OCI-LY3 (cell line): ENCODE measurements around the gene ZNF488.

Experiments
- H2AFZ ChIP-seq: fragments of 200-600, 300-600 bp; shearing (Covaris generic); 2 replicates; pipeline ENCODE4 v1.6.0; 2014; ENCODE audit warnings: antibody characterized with exemption, low read depth, low read length
- H3K27ac ChIP-seq: fragments of 200-600, 300-600 bp; sonication (generic); 2 replicates; pipeline ENCODE4 v1.5.1; 2014; ENCODE audit warnings: mild to moderate bottlenecking, low read length, moderate library complexity, mixed read lengths
- H3K27me3 ChIP-seq: fragments of 200-600, 300-600 bp; sonication (generic); 2 replicates; pipeline ENCODE4 v1.6.1; 2014; ENCODE audit warnings: low read depth, low read length, mixed read lengths
- H3K36me3 ChIP-seq: fragments of 200-600, 300-600 bp; sonication (generic); replicated peaks from 2 replicates; pipeline ENCODE3; 2014; ENCODE audit warnings: low read depth, low read length, mixed read lengths
- H3K4me1 ChIP-seq: fragments of 300-600, 200-600 bp; sonication (generic); 2 replicates; pipeline ENCODE4 v1.6.1; 2014; ENCODE audit warnings: low read length, mixed read lengths
- H3K4me2 ChIP-seq: fragments of 200-600, 300-600 bp; sonication (generic); 2 replicates; pipeline ENCODE4 v1.6.1; 2014; ENCODE audit warnings: low read length, mixed read lengths
- H3K4me3 ChIP-seq: fragments of 300-600, 200-600 bp; sonication (generic); 2 replicates; pipeline ENCODE4 v1.5.1; 2014; ENCODE audit warnings: antibody characterized with exemption, mild to moderate bottlenecking, low read length, moderate library complexity
- H3K79me2 ChIP-seq: fragments of 300-600, 200-600 bp; shearing (Covaris generic); 2 replicates; pipeline ENCODE4 v1.6.1; 2014; ENCODE audit warnings: mild to moderate bottlenecking, low read length, mixed read lengths
- H3K9ac ChIP-seq: fragments of 300-600, 200-600 bp; shearing (Covaris generic); 2 replicates; pipeline ENCODE4 v1.6.0; 2014; ENCODE audit warnings: mild to moderate bottlenecking, low read length, moderate library complexity
- H3K9me3 ChIP-seq: fragments of 200-600, 300-600 bp; shearing (Covaris generic); 2 replicates; pipeline ENCODE4 v1.6.1; 2014; ENCODE audit warnings: low read length, mixed read lengths; ENCODE audit not compliant: insufficient read depth
- H4K20me1 ChIP-seq: fragments of 200-600, 300-600 bp; sonication (generic); 2 replicates; pipeline ENCODE4 v1.6.1; 2016; ENCODE audit warnings: low read length, mixed read lengths; ENCODE audit not compliant: insufficient read depth
- EZH2phosphoT487 ChIP-seq: fragments of 200-600 bp; shearing (Covaris generic); IDR thresholded peaks from 2 replicates; pipeline ENCODE4 v1.6.1; 2018; ENCODE audit warnings: antibody characterized with exemption, mixed run types, low read depth
- TF ChIP-seq, protein P1 (sequence below): fragments of 200-600, 300-600 bp; sonication (generic); IDR thresholded peaks from 2 replicates; pipeline ENCODE4 v1.5.1; 2014; ENCODE audit warnings: antibody characterized with exemption, low read length, low read depth

Gene ZNF488, protein sequence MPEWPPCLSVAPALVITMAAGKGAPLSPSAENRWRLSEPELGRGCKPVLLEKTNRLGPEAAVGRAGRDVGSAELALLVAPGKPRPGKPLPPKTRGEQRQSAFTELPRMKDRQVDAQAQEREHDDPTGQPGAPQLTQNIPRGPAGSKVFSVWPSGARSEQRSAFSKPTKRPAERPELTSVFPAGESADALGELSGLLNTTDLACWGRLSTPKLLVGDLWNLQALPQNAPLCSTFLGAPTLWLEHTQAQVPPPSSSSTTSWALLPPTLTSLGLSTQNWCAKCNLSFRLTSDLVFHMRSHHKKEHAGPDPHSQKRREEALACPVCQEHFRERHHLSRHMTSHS

DNA sequence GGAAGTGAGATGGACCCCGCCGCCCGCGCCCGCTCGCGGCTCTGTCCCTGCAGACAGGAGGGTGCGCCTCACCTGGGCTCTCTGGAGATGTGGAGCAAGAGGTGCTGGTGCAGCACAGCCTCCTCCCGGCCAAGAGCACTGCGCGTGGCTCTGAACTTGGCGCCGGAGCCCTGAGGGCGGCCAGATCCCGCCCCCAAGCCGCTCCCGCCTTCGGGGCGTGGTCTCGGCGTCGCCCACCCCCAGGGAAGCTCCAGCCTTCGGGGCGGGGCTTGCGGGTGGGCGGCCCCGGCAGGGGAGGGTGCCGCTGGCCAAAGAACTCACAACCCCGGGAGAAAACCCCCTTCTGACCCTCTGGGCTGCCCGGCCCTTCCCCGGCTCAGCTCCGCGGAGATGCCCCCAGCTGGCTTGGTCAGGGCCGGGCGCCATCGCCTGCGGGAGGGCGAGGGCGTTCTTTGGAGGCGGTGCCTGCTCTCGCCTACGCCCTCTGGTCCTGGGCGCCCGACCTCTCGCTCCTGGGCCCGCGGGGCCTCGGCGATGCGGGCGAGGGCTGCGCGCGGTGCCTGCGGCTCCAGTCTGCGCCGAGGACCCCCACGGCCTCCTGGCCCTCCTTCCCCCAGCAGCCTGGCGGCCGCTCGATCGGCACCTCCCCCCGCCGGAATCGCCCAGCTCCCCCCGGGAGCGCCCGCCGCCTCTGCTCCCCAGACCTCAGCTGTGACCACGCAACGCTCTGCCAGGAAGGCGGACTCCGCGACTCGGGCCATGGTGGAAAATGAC, at the start of gene ZNF488:
Gene ZNF488, minus strand, starts transcription at position 146 of the 774 bp plus-strand sequence. CDS start 15,464 bp downstream, outside the sequence.
- peak within 1 kb of the TSS; percentile 92 for H3K4me2 ChIP-seq
- no peaks in the 10 kb centered on the region for H3K9me3 ChIP-seq
- peak within 1 kb of the TSS; percentile 88 for H3K4me3 ChIP-seq
- no peaks in the 10 kb centered on the region for H3K36me3 ChIP-seq
- H3K9ac ChIP-seq = peak within 1 kb of the TSS; percentile 63
- H3K27ac ChIP-seq = no peak within 1 kb of the TSS
- H4K20me1 ChIP-seq = no peaks in the 10 kb centered on the region
- no peak for TF ChIP-seq EZH2phosphoT487
- TF ChIP-seq, protein P1, sequence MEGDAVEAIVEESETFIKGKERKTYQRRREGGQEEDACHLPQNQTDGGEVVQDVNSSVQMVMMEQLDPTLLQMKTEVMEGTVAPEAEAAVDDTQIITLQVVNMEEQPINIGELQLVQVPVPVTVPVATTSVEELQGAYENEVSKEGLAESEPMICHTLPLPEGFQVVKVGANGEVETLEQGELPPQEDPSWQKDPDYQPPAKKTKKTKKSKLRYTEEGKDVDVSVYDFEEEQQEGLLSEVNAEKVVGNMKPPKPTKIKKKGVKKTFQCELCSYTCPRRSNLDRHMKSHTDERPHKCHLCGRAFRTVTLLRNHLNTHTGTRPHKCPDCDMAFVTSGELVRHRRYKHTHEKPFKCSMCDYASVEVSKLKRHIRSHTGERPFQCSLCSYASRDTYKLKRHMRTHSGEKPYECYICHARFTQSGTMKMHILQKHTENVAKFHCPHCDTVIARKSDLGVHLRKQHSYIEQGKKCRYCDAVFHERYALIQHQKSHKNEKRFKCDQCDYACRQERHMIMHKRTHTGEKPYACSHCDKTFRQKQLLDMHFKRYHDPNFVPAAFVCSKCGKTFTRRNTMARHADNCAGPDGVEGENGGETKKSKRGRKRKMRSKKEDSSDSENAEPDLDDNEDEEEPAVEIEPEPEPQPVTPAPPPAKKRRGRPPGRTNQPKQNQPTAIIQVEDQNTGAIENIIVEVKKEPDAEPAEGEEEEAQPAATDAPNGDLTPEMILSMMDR = no peak
- peaks cover 27% of the 10 kb centered on the region for H3K27me3 ChIP-seq
- H3K4me1 ChIP-seq = peaks cover 6% of the 10 kb centered on the region; the same call in 1 of the 2 replicates
- H2AFZ ChIP-seq = peak within 1 kb of the TSS; percentile 77
- H3K79me2 ChIP-seq = no peaks in the 10 kb centered on the region

DNA sequence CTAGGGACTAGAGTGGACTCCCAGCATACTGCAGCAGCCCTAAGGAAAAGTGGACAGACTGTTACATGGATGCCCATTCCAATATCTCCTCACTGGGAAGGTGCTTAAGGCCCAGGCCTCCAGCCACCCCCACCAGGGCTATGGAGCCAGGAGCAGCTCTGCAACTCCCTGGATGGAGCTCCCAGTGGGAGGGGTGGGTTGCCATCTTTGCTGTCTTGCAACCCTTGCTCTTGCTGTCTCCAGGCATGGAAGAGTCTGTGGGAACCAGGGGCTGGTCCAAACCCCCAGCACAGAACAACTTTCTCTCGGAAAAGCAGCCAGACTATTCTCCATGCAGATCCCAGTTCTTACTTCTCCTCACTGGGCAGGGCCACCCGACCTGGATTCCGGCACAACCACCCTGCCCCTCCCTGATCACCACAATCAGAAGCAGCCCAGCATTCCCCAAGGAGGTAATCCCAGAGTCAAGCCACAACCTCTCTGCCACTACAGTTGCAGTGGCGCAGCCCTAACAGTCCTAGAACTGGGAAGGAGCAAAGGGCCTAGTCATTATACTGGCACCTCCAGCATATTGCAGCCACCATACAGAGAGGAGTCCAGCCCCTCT, 41.8 kb upstream of the ZNF488 start:
- Histone ChIP-seq H3K27ac (no peak overlapping the region), H3K36me3 (no peaks in the 10 kb centered on the region), H3K9me3 (no peaks in the 10 kb centered on the region), H4K20me1 (no peaks in the 10 kb centered on the region), H3K9ac (no peak overlapping the region), H3K27me3 (no peaks in the 10 kb centered on the region), H2AFZ (no peak overlapping the region), H3K79me2 (no peaks in the 10 kb centered on the region), H3K4me1 (no peaks in the 10 kb centered on the region), H3K4me3 (no peak overlapping the region), H3K4me2 (no peak overlapping the region)
- TF ChIP-seq, protein P1 = no peak
- no peak for TF ChIP-seq EZH2phosphoT487

DNA sequence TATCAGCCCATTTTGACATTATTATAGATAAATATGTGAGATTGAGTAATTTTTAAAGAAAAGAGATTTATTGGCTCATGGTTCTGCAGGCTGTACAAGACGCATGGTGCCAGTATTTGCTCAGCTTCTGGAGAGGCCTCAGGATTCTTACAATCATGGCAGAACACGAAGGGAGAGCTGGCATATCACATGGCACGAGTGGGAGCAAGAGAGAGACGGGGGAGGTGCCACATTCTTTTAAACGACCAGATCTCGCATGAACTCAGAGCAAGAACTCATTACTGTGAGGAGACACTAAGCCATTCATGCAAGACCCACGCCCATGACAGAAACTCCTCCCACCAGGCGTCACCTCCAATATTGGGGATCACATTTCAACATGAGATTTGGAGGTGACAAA, 40.1 kb upstream of the ZNF488 start:
- H3K79me2 ChIP-seq = no peaks in the 10 kb centered on the region
- H3K36me3 ChIP-seq = no peaks in the 10 kb centered on the region
- H3K4me1 ChIP-seq = no peaks in the 10 kb centered on the region
- H2AFZ ChIP-seq = no peak overlapping the region
- no peak overlapping the region for H3K4me2 ChIP-seq
- H3K27ac ChIP-seq = no peak overlapping the region
- no peaks in the 10 kb centered on the region for H3K27me3 ChIP-seq
- H3K4me3 ChIP-seq = no peak overlapping the region
- H3K9ac ChIP-seq = no peak overlapping the region
- no peak for TF ChIP-seq EZH2phosphoT487
- TF ChIP-seq, protein P1 = no peak
- no peaks in the 10 kb centered on the region for H4K20me1 ChIP-seq
- no peaks in the 10 kb centered on the region for H3K9me3 ChIP-seq

DNA sequence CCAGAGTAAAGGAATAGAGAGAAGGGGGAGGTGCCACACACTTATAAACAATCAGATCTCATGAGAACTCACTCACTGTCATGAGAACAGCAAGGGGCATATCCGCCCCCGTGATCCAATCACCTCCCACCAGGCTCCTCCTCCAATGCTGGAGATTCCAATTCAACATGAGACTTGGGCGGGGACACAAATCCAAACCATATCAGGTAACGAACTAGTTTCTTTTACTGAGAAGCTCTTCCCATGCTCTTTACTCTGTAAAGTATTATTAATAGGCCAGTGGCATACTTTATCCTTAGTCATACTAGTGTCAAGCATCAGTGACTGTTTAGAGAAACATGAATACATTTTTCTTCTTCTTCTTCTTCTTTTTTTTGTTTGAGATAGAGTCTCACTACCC, 39.4 kb upstream of the ZNF488 start:
- no peaks in the 10 kb centered on the region for H3K36me3 ChIP-seq
- no peaks in the 10 kb centered on the region for H3K4me1 ChIP-seq
- H3K4me3 ChIP-seq = no peak overlapping the region
- H3K27me3 ChIP-seq = no peaks in the 10 kb centered on the region
- TF ChIP-seq, protein P1 = no peak
- TF ChIP-seq EZH2phosphoT487 = no peak
- H4K20me1 ChIP-seq = no peaks in the 10 kb centered on the region
- H3K9me3 ChIP-seq = no peaks in the 10 kb centered on the region
- H2AFZ ChIP-seq = no peak overlapping the region
- H3K4me2 ChIP-seq = no peak overlapping the region
- H3K9ac ChIP-seq = no peak overlapping the region
- H3K79me2 ChIP-seq = no peaks in the 10 kb centered on the region
- H3K27ac ChIP-seq = no peak overlapping the region
